Measurements from ENCODE around the gene EFEMP2.

The EFEMP2 gene

GRCh38 chr11:65915821-65916251, 43.2 kb upstream of the EFEMP2 start:
- 0 out of 2 replicates have a peak overlapping the region, but pooled peaks have one; percentile 49 for H3K9ac ChIP-seq (ENCODE audit: low read depth, low read length)
- H3K27ac ChIP-seq (ENCODE audit: low read depth, low read length), result peak overlapping the region; percentile 80
- no peaks in the 10 kb centered on the region for H3K9me3 ChIP-seq (ENCODE audit: insufficient read depth, low read depth, low read length)
- H3K36me3 ChIP-seq (ENCODE audit: insufficient read depth, low read length), result no peaks in the 10 kb centered on the region
- no peaks in the 10 kb centered on the region for H3K27me3 ChIP-seq (ENCODE audit: insufficient read depth, low read length)
- H3K4me1 ChIP-seq (ENCODE audit: insufficient read depth, low read length), result peaks cover 7% of the 10 kb centered on the region
- WGBS, result 45% methylated on average over 13 of the region's 13 CpGs
- H3K4me3 ChIP-seq (ENCODE audit: low read length), result peak overlapping the region; percentile 22; the same call in 1 of the 2 replicates

GRCh38 chr11:65915101-65915820, 42.7 kb upstream of the EFEMP2 start:
- peak overlapping the region; percentile 37; the same call in 1 of the 2 replicates for H3K27ac ChIP-seq (ENCODE audit: low read depth, low read length)
- WGBS, result 67% methylated on average over 10 of the region's 10 CpGs
- peak overlapping the region; percentile 22; the same call in 1 of the 2 replicates for H3K4me3 ChIP-seq (ENCODE audit: low read length)

GRCh38 chr11:65912845-65913244, 40.2 kb upstream of the EFEMP2 start:
- Histone ChIP-seq H3K9me3 (ENCODE audit: insufficient read depth, low read depth, low read length) (no peaks in the 10 kb centered on the region), H3K9ac (ENCODE audit: low read depth, low read length) (no peak overlapping the region), H3K27me3 (ENCODE audit: insufficient read depth, low read length) (peaks cover 6% of the 10 kb centered on the region; the same call in 1 of the 2 replicates), H3K36me3 (ENCODE audit: insufficient read depth, low read length) (no peaks in the 10 kb centered on the region), H3K4me3 (ENCODE audit: low read length) (no peak overlapping the region), H3K27ac (ENCODE audit: low read depth, low read length) (no peak overlapping the region), H3K4me1 (ENCODE audit: insufficient read depth, low read length) (peaks cover 7% of the 10 kb centered on the region)
- WGBS, result 85% methylated on average over 4 of the region's 4 CpGs

More at GRCh38 chr11:65915101-65915820, 42.7 kb upstream of the EFEMP2 start:
- Histone ChIP-seq H3K9me3 (ENCODE audit: insufficient read depth, low read depth, low read length) (no peaks in the 10 kb centered on the region), H3K27me3 (ENCODE audit: insufficient read depth, low read length) (no peaks in the 10 kb centered on the region), H3K36me3 (ENCODE audit: insufficient read depth, low read length) (no peaks in the 10 kb centered on the region), H3K4me1 (ENCODE audit: insufficient read depth, low read length) (peaks cover 7% of the 10 kb centered on the region), H3K9ac (ENCODE audit: low read depth, low read length) (peak overlapping the region; percentile 7; the same call in 1 of the 2 replicates)

DNA sequence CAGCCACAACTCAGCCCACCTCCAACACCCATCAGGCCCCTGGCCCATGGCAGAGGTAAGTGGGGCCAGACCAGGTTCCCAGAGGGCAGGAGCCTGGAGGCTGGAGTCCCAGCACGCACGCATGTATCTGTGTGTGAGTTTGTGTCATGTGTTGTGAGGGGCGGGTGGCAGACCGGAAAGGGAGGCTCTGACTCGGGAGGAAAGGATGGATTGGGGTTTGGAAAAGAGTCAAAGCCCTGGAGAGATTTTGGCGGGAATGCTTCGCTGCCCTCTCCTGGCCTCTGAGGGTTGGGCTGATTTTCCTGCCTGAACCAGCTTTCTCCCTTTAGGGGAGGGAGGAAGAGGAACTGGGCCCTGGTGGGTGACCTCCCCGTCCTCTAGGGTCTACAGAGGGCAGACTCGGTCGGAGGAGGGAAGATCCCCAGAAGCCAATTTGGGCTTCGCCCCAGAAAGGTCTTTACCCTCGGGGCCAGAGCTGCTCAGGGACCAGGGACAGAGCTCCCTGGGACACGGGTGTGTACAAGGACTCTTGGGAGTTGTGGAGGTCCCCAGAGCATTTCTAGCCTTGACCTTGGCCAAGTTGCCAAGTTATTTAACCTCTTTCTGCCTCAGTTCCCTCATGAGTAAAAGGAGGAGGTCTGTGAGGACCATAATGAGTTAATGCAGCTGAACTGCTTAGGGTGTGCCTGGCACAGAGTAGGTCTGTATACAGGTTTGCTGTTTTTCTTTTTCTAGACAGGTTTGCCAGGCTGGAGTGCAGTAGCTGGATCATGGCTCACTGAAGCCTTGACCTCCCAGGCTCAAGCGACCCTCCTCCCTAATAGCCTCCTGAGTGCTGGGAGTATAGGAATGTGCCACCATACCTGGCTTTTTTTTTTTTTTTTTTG, 39.3 kb upstream of the EFEMP2 start:
- Histone ChIP-seq H3K27ac (ENCODE audit: low read depth, low read length) (no peak overlapping the region), H3K9ac (ENCODE audit: low read depth, low read length) (no peak overlapping the region), H3K4me1 (ENCODE audit: insufficient read depth, low read length) (peaks cover 7% of the 10 kb centered on the region), H3K9me3 (ENCODE audit: insufficient read depth, low read depth, low read length) (no peaks in the 10 kb centered on the region), H3K36me3 (ENCODE audit: insufficient read depth, low read length) (no peaks in the 10 kb centered on the region), H3K27me3 (ENCODE audit: insufficient read depth, low read length) (peaks cover 8% of the 10 kb centered on the region; the same call in 1 of the 2 replicates), H3K4me3 (ENCODE audit: low read length) (no peak overlapping the region)
- WGBS, result 40% methylated on average over 13 of the region's 14 CpGs

- no peak overlapping the region for H3K4me3 ChIP-seq (ENCODE audit: low read length)
- H3K4me1 ChIP-seq (ENCODE audit: insufficient read depth, low read length), result peaks cover 7% of the 10 kb centered on the region; the same call in 1 of the 2 replicates
- peaks cover 28% of the 10 kb centered on the region for H3K27me3 ChIP-seq (ENCODE audit: insufficient read depth, low read length)
- H3K9ac ChIP-seq (ENCODE audit: low read depth, low read length), result no peak overlapping the region
- no peaks in the 10 kb centered on the region for H3K9me3 ChIP-seq (ENCODE audit: insufficient read depth, low read depth, low read length)
- H3K27ac ChIP-seq (ENCODE audit: low read depth, low read length), result no peak overlapping the region
- no peaks in the 10 kb centered on the region for H3K36me3 ChIP-seq (ENCODE audit: insufficient read depth, low read length)
- WGBS, result 91% methylated on average over 6 of the region's 6 CpGs
Measured at GRCh38 chr11:65907878-65908277, 35.3 kb upstream of the EFEMP2 start.

GRCh38 chr11:65906602-65907001, 34.0 kb upstream of the EFEMP2 start:
- H3K9me3 ChIP-seq (ENCODE audit: insufficient read depth, low read depth, low read length), result no peaks in the 10 kb centered on the region
- H3K27me3 ChIP-seq (ENCODE audit: insufficient read depth, low read length), result peaks cover 39% of the 10 kb centered on the region
- H3K9ac ChIP-seq (ENCODE audit: low read depth, low read length), result no peak overlapping the region
- no peak overlapping the region for H3K27ac ChIP-seq (ENCODE audit: low read depth, low read length)
- no peak overlapping the region for H3K4me3 ChIP-seq (ENCODE audit: low read length)
- H3K4me1 ChIP-seq (ENCODE audit: insufficient read depth, low read length), result peaks cover 8% of the 10 kb centered on the region; the same call in 1 of the 2 replicates
- H3K36me3 ChIP-seq (ENCODE audit: insufficient read depth, low read length), result no peaks in the 10 kb centered on the region
- 89% methylated on average over 5 of the region's 5 CpGs for WGBS

GRCh38 chr11:65903715-65904114, 31.1 kb upstream of the EFEMP2 start:
- Histone ChIP-seq H3K4me1 (ENCODE audit: insufficient read depth, low read length) (peaks cover 8% of the 10 kb centered on the region; the same call in 1 of the 2 replicates), H3K9me3 (ENCODE audit: insufficient read depth, low read depth, low read length) (no peaks in the 10 kb centered on the region), H3K27me3 (ENCODE audit: insufficient read depth, low read length) (peaks cover 67% of the 10 kb centered on the region), H3K4me3 (ENCODE audit: low read length) (no peak overlapping the region), H3K36me3 (ENCODE audit: insufficient read depth, low read length) (no peaks in the 10 kb centered on the region), H3K27ac (ENCODE audit: low read depth, low read length) (no peak overlapping the region), H3K9ac (ENCODE audit: low read depth, low read length) (no peak overlapping the region)
- 76% methylated on average over 8 of the region's 8 CpGs for WGBS

- H3K27ac ChIP-seq (ENCODE audit: low read depth, low read length), result no peak overlapping the region; the same call in 1 of the 2 replicates
- 13% methylated on average over 5 of the region's 5 CpGs for WGBS
- peaks cover 69% of the 10 kb centered on the region for H3K27me3 ChIP-seq (ENCODE audit: insufficient read depth, low read length)
- H3K36me3 ChIP-seq (ENCODE audit: insufficient read depth, low read length), result no peaks in the 10 kb centered on the region
- no peak overlapping the region for H3K4me3 ChIP-seq (ENCODE audit: low read length)
- H3K9me3 ChIP-seq (ENCODE audit: insufficient read depth, low read depth, low read length), result no peaks in the 10 kb centered on the region
- no peak overlapping the region for H3K9ac ChIP-seq (ENCODE audit: low read depth, low read length)
- peaks cover 12% of the 10 kb centered on the region; the same call in 1 of the 2 replicates for H3K4me1 ChIP-seq (ENCODE audit: insufficient read depth, low read length)
Measured at GRCh38 chr11:65903068-65903481, 30.5 kb upstream of the EFEMP2 start.

DNA sequence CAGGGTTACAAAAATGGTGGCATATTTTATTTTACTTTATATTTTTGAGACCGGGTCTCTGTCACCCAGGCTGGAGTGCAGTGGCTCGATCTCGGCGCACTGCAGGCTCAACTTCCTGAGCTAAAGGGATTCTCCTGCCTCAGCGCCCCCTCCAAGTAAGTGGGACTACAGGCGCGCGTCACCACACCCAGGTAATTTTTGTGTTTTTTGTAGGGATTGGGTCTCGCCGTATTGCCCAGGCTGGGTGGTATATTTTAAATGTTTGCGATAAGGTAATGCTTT, 28.2 kb upstream of the EFEMP2 start:
- Histone ChIP-seq H3K4me3 (ENCODE audit: low read length) (peak overlapping the region; percentile 69), H3K9me3 (ENCODE audit: insufficient read depth, low read depth, low read length) (no peaks in the 10 kb centered on the region), H3K9ac (ENCODE audit: low read depth, low read length) (no peak overlapping the region), H3K27ac (ENCODE audit: low read depth, low read length) (no peak overlapping the region; the same call in 1 of the 2 replicates), H3K4me1 (ENCODE audit: insufficient read depth, low read length) (peaks cover 12% of the 10 kb centered on the region; the same call in 1 of the 2 replicates), H3K36me3 (ENCODE audit: insufficient read depth, low read length) (no peaks in the 10 kb centered on the region), H3K27me3 (ENCODE audit: insufficient read depth, low read length) (peaks cover 62% of the 10 kb centered on the region)
- WGBS, result 67% methylated on average over 8 of the region's 11 CpGs

DNA sequence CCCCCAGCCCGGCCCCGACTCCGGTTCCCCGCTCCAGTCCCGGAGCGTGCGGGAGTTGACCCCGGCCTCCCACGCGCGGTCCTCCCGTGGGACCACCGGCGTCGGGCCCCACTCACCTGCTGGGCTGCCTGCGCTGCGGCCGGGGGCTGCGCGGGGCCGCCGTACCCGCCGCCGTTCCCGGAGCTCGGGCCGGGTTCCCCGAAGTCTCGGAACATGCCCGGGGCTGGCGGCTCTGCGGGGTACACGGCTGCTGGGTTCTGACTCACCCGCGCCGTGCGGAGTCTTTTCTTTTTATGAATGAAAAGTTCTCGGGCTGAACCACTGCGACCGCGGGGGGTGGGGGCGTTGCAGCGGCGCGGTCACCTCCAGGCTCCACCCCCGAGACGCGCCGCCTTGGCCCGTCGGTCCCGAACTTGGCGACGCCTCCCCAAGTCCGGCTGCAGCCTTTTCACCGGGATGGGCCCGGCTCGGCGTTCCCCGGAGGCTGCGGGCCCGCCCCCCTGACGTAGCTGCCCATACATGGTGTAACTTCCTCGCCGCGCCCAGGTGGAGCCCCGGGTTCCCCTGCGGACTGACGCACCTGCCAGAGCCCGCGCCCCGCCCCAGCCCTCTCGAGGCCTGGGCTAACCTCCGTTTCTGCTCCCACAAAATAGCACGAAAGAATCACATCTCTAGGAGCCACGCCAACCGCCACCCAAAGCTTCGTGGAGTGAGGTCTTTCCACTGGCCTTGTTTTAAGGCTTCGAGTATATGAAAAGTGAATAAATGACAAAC, 27.7 kb upstream of the EFEMP2 start, which contains the start of gene FOSL1:
Gene FOSL1, minus strand, starts transcription at position 264 of the 774 bp plus-strand sequence. Its CDS starts 49 bp downstream, at position 215.
- Histone ChIP-seq H3K4me3 (ENCODE audit: low read length) (peak within 1 kb of the TSS; percentile 69), H3K4me1 (ENCODE audit: insufficient read depth, low read length) (peaks cover 12% of the 10 kb centered on the region; the same call in 1 of the 2 replicates), H3K27ac (ENCODE audit: low read depth, low read length) (peak within 1 kb of the TSS; percentile 81), H3K36me3 (ENCODE audit: insufficient read depth, low read length) (no peaks in the 10 kb centered on the region; the same call in 1 of the 2 replicates), H3K9ac (ENCODE audit: low read depth, low read length) (peak within 1 kb of the TSS; percentile 78), H3K9me3 (ENCODE audit: insufficient read depth, low read depth, low read length) (no peaks in the 10 kb centered on the region), H3K27me3 (ENCODE audit: insufficient read depth, low read length) (peaks cover 62% of the 10 kb centered on the region)
- 2% methylated on average over 80 of the region's 80 CpGs for WGBS

Data from HUES64 (cell line).